GM19324 (cell line): ENCODE measurements around the gene FKBP10.

Experiments used
- ATAC-seq: cut with Tn5 transposase; IDR thresholded peaks from one replicate; pipeline ENCODE4 v1.9.1; 2021; ENCODE audit warnings: mild to moderate bottlenecking, moderate library complexity; ENCODE audit not compliant: unreplicated experiment, low FRiP score

Gene FKBP10

GRCh38 chr17:41781404-41782110 lies 31.2 kb upstream of the FKBP10 start:
- no peak for ATAC-seq

- no peak for ATAC-seq
Observed at GRCh38 chr17:41782142-41782541, 30.7 kb upstream of the FKBP10 start.

GRCh38 chr17:41784207-41784744 lies 28.5 kb upstream of the FKBP10 start:
- no peak for ATAC-seq

GRCh38 chr17:41785091-41785858 lies 27.5 kb upstream of the FKBP10 start:
- no peak for ATAC-seq

GRCh38 chr17:41785859-41786226 lies 27.0 kb upstream of the FKBP10 start:
- no peak for ATAC-seq

- no peak for ATAC-seq
Observed at GRCh38 chr17:41786227-41787020, 26.4 kb upstream of the FKBP10 start, which contains the start of gene JUP. Gene JUP (minus strand): TSS chr17:41786711. CDS start chr17:41771854, 14,857 bp downstream.

GRCh38 chr17:41787021-41787418 lies 25.8 kb upstream of the FKBP10 start:
- no peak for ATAC-seq

GRCh38 chr17:41792845-41793783 lies 19.7 kb upstream of the FKBP10 start:
- no peak for ATAC-seq

GRCh38 chr17:41793784-41794539 lies 18.8 kb upstream of the FKBP10 start:
- no peak for ATAC-seq

GRCh38 chr17:41794540-41794975 lies 18.2 kb upstream of the FKBP10 start:
- no peak for ATAC-seq

- ATAC-seq = no peak
Observed at GRCh38 chr17:41796121-41796895, 16.5 kb upstream of the FKBP10 start.

GRCh38 chr17:41797377-41797776 lies 15.4 kb upstream of the FKBP10 start:
- ATAC-seq = no peak

GRCh38 chr17:41799366-41799765 lies 13.4 kb upstream of the FKBP10 start:
- ATAC-seq = no peak

GRCh38 chr17:41800601-41801373 lies 12.0 kb upstream of the FKBP10 start:
- ATAC-seq = no peak

- ATAC-seq = no peak
Observed at GRCh38 chr17:41801374-41802271, 11.2 kb upstream of the FKBP10 start.
